Mesenteric fat pad (tissue), 1 donor: ENCODE measurements around the gene HPRT1. TPM values are rescaled to one million over a fixed set of nuclear protein-coding genes. Genes with fewer than 3 reads are reported as not detected.

Experiments used
- DNase-seq: peaks from one replicate; pipeline ENCODE4 v3.0.0-alpha.2; 2020; ENCODE audit warnings: low spot score
- microRNA-seq: library from miRNA; unstranded; fragments of <30 nt; microRNA quantifications from one replicate; pipeline ENCODE4 v1.2.0, GENCODE V29; 2020; ENCODE audit warnings: borderline number of aligned reads
- total RNA-seq: library from RNA; stranded (reverse); fragmentation: NEBNext Ultra II Directional; extraction: Animal tissue kit (Norgen Biotek cat#: 25700); gene quantifications from one replicate; pipeline ENCODE4 v1.2.1, GENCODE V29; 2021
- donor health status: DM: yes; HTN: yes; CAD: no.

Gene HPRT1
- total RNA-seq, 1 donor from 2014 or later = 18.1 TPM

DNA sequence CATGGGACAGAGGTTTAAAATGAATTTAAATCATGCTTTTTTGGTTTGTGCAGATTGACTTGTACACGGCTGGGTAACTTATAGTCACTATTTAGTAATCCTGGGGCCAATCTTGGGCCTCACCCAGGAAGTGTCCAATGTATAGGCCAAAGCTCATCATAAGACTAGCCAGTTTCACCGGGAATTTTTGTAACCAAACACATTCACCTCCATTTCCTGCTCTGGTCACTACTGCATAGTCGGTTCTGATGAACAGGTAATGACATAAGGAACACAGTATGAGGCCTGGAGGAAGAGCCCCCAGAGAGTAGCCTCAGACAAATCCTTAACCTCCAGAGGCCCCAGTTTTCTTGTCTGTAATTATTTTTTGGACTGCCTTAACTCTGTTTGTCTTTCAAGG lies 81.9 kb downstream of the HPRT1 start:
- no peak for DNase-seq

DNA sequence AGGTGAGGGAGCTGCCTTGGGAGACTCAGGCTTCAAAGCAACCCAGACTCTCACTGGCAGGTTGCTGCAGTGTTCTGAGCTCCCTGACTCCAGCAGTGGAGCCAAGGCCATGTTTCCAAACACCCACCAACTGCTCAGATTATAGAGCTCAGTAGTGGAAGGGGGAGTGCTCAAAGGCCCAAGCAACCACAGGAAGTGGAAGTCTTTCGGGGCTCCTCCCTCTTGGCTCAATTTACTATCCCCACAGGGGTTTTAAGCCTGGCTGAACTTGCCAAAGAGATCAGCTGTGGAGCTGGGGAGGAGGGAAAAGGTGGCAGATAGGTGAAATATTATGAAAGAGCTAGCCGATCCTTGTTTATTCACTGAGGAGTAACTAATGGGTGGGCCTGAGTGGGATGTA lies 82.5 kb downstream of the HPRT1 start:
- DNase-seq = no peak

DNA sequence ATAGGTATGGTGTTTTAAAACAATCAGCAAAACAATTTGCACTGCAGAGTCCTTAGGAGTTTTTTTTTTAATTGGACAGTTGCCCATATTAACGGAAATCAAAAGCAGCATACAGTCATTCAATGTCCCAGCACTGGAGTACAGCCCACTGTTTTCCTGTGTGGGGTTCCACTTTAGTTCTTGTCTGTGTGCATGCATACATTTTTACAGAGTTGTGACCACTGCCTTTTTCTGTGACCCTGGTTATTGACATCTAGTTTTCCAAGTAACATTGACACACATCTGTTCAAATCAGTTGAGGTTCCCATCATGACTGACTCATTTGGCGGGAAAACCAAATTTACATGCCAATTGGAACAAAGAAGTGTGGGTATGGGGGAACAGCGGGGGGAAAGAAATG lies 83.3 kb downstream of the HPRT1 start:
- no peak for DNase-seq

DNA sequence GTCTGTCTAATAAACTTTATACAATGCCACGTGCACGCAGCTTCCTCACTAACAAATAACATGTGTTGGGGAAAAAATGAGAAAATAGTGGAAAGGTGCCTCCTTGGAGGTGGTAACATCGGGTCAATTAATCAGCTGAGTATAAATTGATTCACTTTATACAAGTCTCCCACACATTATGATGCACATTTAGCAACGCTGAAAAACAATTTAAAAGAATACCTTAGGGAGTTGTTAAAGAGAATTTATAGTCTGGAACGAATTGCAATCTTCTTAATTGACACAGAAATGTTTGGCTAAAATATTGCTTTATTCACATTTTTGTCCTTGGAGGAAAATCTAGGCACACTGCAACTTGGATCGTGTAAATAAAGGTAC lies 84.2 kb downstream of the HPRT1 start:
- no peak for DNase-seq

DNA sequence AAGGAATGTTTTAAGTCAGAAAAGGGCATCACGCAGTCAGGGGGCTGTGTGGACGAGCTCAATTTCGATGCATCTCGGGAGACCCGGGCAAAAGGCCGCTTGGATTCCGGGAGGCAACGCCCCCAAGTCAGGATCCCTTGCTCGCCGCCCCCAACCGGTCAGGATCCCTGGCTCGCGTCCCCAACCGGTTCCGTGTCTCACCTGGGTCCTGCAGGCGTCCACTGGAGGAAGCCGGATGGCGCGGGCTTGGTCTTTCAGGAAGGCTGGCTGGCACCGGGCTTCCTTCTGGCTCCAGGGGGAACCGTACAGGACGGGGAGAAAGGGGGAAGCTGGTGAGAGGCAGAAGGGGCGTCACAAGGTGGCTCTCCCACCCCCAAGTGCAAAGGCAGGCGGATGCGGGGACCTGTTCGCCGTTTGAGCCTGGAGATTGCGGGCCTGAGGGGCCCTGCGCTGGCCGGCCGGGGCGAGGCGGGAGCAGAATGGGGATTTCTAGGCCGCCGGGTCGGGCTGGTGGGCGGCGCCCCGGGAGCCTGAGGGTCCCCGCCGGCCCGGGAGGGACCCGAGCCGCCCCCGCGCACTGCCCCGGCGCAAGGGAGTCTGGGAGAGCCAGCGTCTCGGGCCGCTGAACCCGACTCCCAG lies 84.7 kb downstream of the HPRT1 start:
- DNase-seq = no peak

DNA sequence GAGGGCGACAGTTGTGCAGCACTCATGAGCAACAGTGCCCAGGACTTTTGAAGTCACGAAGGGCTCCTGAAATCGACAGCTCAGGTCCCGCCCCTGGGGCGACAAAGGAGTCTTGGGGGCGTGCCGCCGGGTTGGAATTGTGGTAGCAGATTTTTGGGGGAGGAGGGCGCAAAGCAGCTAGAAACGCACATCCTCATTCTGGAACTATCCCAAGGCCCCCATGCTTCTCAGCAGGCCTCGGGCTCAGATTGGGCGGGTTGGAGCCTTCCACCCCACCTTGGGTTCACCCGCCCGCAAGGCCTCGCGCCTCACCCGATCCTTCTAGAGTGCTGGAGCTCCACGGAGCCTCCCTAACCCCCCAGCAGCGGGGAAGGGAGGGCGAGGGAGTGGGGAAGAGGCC lies 85.5 kb downstream of the HPRT1 start:
- no peak for DNase-seq

DNA sequence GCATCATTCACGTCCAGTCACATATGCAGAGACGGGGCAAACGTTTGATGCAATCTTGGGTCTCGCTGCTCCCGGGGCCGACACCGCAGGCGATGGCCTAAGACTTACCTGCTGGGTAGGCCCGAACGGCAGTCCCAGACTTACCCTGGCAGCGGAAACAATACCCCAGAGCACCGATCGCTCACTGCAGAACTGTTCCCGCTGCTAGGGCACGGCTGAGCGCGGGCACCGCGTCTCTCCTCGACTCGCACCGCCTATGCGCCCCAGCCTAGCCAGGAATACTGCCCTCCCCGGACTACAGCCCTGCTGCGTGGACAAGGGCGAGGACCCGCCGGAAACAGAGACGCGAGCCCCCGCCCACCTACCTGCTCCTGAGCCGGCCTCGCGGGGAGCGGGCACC lies 86.2 kb downstream of the HPRT1 start:
- DNase-seq = no peak

DNA sequence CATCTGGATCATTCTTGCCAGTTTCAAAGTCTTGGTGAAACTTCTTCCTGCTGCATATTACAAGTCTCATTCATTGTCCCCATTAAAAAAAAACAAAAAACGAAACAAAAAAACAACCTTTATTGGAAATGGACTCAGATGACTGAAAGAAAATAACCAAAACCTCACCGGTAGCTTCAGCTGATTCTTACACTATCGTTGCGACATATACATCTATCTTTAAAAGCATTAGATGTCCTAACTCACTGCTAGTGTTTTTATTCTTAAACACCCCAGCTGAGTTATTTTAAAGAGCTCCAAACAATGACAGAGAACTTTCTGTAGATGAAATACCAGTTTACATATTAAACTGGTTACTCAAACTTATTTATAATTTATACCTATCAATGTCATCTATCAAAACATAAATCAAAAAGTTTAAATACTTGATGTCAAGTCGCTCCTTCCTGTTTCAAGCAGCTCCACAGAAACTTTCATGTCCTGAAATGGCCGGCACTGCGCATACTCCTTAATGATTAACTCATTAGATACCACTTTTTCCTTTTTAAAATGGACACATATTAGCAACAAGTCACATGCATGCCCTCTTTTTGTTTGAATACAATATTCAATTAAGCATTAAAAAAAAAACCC lies 87.2 kb downstream of the HPRT1 start:
- DNase-seq = no peak

DNA sequence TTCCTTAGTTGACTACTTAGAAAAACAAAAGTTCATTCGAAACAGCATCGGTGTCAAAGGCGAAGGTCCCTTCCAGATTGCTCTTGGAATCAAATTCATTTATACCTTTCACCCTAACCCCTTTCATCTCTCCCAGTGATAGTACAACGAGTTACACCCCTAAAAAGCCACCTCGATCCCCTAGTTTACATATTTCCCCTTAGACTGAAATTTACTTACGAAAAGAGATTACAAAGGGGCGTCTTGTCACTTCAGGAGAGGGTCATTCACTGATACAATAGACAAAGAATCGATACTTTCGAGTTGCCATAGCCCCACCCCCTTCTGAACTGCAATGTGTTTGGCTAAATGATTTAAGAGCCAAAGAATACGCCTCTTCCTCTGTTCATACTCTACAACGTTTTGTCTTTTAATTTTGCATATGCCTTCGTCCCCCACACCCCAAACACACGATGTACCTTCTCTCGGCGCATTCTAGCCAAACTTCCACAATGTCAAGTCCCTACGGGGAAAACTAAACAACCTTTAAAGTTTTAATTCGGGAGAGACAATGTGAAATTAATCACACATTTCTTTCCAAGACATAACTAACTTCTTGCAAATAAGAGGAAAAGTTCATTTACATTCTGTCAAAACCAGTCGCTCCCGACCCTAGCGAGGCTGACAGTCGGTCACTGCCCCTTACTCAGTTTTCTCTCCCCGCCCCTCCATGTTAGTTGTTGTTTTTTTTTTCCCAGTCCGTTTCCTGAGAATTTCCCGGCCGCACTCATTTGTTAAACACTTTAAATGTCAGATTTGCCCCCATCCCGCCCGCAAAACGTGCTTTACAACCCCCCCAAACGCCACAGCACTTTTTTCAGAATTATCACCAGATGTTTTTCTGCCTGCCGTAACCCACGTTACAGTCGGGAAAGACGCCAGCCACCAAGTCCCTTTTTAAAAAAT lies 88.6 kb downstream of the HPRT1 start:
- no peak for DNase-seq

Small RNA genes lying within 50 kb of the gene (microRNA-seq; reads per million reads assigned to microRNA genes)
- gene MIR424 (7,621 reads per million, percentile 93 among the genes with 10 or more reads in this experiment), gene MIR450A1 (2.9 reads per million), gene MIR450A2 (10.2 reads per million, percentile 7 among the genes with 10 or more reads in this experiment), gene MIR450B (2.9 reads per million), gene MIR503 (37.0 reads per million, percentile 32 among the genes with 10 or more reads in this experiment), gene MIR542 (39.2 reads per million, percentile 33 among the genes with 10 or more reads in this experiment)

Other genes starting within 250 kb of the HPRT1 start
- gene CCDC160, start 223.0 kb upstream of the HPRT1 start, total RNA-seq = not detected
- 13.1 TPM for gene PHF6, start 86.9 kb upstream of the HPRT1 start, total RNA-seq
- gene PLAC1, start 198.3 kb downstream of the HPRT1 start, total RNA-seq = not detected